ENCODE data around the gene PPP1R9B. TPM values are rescaled to one million over a fixed set of nuclear protein-coding genes. Genes with fewer than 3 reads are reported as not detected.

PPP1R9B gene
- total and polyA plus RNA-seq, 4 donors = 0.90 to 26.1 (median 7.1) TPM

DNA sequence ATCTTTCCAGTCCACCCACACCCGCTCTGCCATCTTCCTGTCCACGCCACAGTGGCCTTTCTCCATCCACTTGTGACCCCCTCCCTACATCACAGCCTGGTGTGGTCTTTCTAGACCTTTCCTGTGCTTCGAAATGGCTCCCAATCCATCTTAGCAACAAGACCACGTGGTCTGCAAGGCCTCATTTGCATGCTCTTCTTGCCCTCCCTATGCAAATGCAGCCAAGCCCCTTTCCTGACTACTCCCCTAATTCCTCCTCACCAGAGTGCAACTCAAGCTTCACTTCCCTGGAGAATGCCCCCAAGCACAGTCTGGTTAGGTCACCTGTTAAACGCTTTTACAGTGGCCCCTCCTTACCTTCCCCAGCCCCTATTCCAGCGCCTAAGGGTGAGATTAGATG is 6.1 kb downstream of the PPP1R9B start:
- no peak overlapping the region for H3K4me3 ChIP-seq (ENCODE audit: low read depth in 1 of 3, low read length in 3 of 3)
- WGBS = 87% methylated on average over 6 of the region's 6 CpGs
- H3K36me3 ChIP-seq (ENCODE audit: control insufficient read depth in 4 of 4, insufficient read depth in 3 of 4, low read depth in 1 of 4, low read length in 3 of 4) = peaks cover 3 to 11% (median 6%) of the 10 kb centered on the region in 4 donors
- no peaks in the 10 kb centered on the region for H3K27me3 ChIP-seq (ENCODE audit: control insufficient read depth in 4 of 4, insufficient read depth in 4 of 4, low read length in 3 of 4)
- peaks cover 26 to 58% (median 52%) of the 10 kb centered on the region in 4 donors for H3K4me1 ChIP-seq (ENCODE audit: control insufficient read depth in 4 of 4, insufficient read depth in 4 of 4, low read length in 3 of 4)
- no peak for DNase-seq (ENCODE audit: low spot score)
- H3K9me3 ChIP-seq (ENCODE audit: control insufficient read depth in 4 of 4, low read length in 3 of 4) = no peaks in the 10 kb centered on the region
- H3K27ac ChIP-seq (ENCODE audit: low read depth in 1 of 2, low read length in 2 of 2) = no peak overlapping the region
- no peak overlapping the region for H3K9ac ChIP-seq (ENCODE audit: low read depth in 1 of 2, low read length in 2 of 2)
- TF ChIP-seq, protein P1, sequence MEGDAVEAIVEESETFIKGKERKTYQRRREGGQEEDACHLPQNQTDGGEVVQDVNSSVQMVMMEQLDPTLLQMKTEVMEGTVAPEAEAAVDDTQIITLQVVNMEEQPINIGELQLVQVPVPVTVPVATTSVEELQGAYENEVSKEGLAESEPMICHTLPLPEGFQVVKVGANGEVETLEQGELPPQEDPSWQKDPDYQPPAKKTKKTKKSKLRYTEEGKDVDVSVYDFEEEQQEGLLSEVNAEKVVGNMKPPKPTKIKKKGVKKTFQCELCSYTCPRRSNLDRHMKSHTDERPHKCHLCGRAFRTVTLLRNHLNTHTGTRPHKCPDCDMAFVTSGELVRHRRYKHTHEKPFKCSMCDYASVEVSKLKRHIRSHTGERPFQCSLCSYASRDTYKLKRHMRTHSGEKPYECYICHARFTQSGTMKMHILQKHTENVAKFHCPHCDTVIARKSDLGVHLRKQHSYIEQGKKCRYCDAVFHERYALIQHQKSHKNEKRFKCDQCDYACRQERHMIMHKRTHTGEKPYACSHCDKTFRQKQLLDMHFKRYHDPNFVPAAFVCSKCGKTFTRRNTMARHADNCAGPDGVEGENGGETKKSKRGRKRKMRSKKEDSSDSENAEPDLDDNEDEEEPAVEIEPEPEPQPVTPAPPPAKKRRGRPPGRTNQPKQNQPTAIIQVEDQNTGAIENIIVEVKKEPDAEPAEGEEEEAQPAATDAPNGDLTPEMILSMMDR (IDR thresholded peaks at IDR 0.05; ENCODE audit: low read depth, low read length, missing input control) = no peak
- no peak for TF ChIP-seq JUND (IDR thresholded peaks at IDR 0.05)

DNA sequence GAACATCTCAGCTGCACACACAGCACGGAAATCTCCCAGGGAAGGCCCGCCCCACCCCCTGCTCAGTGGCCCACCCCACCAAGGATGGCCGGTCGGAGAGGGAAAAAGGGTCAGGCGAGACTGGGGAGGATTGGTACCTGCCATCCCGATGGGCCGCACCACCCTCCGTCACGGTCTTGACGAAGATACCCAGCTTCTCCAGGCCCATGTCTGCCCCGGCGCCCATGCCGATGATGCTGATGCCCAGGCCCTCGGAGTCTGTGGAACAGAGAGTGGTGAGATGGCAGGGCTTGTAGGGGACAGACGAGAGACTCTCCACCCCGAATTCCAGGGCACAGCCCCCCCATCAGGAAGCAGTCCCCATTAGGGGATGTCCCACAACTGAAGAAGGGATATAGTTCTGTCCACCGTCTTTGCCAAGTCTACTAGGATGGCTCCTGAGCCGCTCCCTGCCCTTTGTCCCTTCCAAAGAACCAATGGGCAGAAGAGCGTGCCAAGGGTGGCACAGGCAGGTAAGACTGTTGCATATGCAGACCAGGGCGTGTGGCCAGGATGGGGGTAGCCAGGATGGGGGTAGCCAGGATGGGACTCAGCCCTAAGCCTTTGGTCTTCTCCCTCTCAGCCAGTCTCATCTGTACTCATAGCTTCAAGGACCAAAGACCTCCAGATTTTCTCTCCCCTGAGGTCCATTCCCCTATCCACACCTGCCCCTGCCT is 6.9 kb downstream of the PPP1R9B start:
- 90% methylated on average over 20 of the region's 20 CpGs for WGBS
- DNase-seq (ENCODE audit: low spot score) = no peak
- no peak overlapping the region for H3K4me3 ChIP-seq (ENCODE audit: low read depth in 1 of 3, low read length in 3 of 3)

DNA sequence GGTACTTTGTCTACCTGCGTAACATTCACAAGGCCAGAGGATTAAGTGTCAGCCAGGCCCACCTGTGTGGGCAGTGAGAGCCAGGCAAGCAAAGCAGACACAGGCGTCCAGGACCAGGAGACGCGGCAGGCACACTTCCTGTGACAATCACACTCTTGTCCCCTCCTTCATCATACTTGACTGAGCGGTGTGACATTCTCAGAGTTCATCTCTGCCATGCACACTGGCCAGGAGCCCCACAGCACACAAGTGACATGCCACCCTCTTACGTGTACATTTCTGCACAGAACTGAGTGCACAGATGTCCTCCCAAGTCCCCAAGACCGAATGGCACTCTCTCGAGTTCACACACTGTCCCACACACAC is 8.7 kb downstream of the PPP1R9B start:
- Histone ChIP-seq H3K9me3 (ENCODE audit: control insufficient read depth in 4 of 4, low read length in 3 of 4) (no peaks in the 10 kb centered on the region), H3K9ac (ENCODE audit: low read depth in 1 of 2, low read length in 2 of 2) (no peak overlapping the region), H3K36me3 (ENCODE audit: control insufficient read depth in 4 of 4, insufficient read depth in 3 of 4, low read depth in 1 of 4, low read length in 3 of 4) (peaks cover 6 to 26% (median 23%) of the 10 kb centered on the region in 4 donors), H3K4me1 (ENCODE audit: control insufficient read depth in 4 of 4, insufficient read depth in 4 of 4, low read length in 3 of 4) (peaks cover 19 to 39% (median 34%) of the 10 kb centered on the region in 4 donors), H3K4me3 (ENCODE audit: low read depth in 1 of 3, low read length in 3 of 3) (no peak overlapping the region), H3K27ac (ENCODE audit: low read depth in 1 of 2, low read length in 2 of 2) (no peak overlapping the region), H3K27me3 (ENCODE audit: control insufficient read depth in 4 of 4, insufficient read depth in 4 of 4, low read length in 3 of 4) (no peaks in the 10 kb centered on the region)
- DNase-seq (ENCODE audit: low spot score) = no peak
- WGBS = 78% methylated on average over 8 of the region's 8 CpGs
- TF ChIP-seq, protein P2, sequence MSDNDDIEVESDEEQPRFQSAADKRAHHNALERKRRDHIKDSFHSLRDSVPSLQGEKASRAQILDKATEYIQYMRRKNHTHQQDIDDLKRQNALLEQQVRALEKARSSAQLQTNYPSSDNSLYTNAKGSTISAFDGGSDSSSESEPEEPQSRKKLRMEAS (IDR thresholded peaks at IDR 0.05) = no peak
- no peak for TF ChIP-seq HNF4A (conservative IDR thresholded peaks at IDR 0.05)
- no peak for TF ChIP-seq RAD21 (IDR thresholded peaks at IDR 0.05)
- no peak for TF ChIP-seq EGR1 (IDR thresholded peaks at IDR 0.05; ENCODE audit: low read depth in 2 of 2)
- no peak for TF ChIP-seq GABPA (IDR thresholded peaks at IDR 0.05 in 1 of 2, conservative IDR thresholded peaks at IDR 0.05 in 1 of 2)
- no peak for TF ChIP-seq FOXA1 (IDR thresholded peaks at IDR 0.05)
- TF ChIP-seq, protein P1 (IDR thresholded peaks at IDR 0.05; ENCODE audit: low read depth, low read length, missing input control) = no peak
- TF ChIP-seq HNF4G (IDR thresholded peaks at IDR 0.05) = no peak
- TF ChIP-seq, protein P3, sequence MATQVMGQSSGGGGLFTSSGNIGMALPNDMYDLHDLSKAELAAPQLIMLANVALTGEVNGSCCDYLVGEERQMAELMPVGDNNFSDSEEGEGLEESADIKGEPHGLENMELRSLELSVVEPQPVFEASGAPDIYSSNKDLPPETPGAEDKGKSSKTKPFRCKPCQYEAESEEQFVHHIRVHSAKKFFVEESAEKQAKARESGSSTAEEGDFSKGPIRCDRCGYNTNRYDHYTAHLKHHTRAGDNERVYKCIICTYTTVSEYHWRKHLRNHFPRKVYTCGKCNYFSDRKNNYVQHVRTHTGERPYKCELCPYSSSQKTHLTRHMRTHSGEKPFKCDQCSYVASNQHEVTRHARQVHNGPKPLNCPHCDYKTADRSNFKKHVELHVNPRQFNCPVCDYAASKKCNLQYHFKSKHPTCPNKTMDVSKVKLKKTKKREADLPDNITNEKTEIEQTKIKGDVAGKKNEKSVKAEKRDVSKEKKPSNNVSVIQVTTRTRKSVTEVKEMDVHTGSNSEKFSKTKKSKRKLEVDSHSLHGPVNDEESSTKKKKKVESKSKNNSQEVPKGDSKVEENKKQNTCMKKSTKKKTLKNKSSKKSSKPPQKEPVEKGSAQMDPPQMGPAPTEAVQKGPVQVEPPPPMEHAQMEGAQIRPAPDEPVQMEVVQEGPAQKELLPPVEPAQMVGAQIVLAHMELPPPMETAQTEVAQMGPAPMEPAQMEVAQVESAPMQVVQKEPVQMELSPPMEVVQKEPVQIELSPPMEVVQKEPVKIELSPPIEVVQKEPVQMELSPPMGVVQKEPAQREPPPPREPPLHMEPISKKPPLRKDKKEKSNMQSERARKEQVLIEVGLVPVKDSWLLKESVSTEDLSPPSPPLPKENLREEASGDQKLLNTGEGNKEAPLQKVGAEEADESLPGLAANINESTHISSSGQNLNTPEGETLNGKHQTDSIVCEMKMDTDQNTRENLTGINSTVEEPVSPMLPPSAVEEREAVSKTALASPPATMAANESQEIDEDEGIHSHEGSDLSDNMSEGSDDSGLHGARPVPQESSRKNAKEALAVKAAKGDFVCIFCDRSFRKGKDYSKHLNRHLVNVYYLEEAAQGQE (IDR thresholded peaks at IDR 0.05) = no peak
- TF ChIP-seq JUND (IDR thresholded peaks at IDR 0.05) = no peak
- TF ChIP-seq YY1 (IDR thresholded peaks at IDR 0.05) = no peak
- TF ChIP-seq NR2F2 (IDR thresholded peaks at IDR 0.05) = no peak
- TF ChIP-seq RXRA (IDR thresholded peaks at IDR 0.05) = no peak
- TF ChIP-seq, protein P4, sequence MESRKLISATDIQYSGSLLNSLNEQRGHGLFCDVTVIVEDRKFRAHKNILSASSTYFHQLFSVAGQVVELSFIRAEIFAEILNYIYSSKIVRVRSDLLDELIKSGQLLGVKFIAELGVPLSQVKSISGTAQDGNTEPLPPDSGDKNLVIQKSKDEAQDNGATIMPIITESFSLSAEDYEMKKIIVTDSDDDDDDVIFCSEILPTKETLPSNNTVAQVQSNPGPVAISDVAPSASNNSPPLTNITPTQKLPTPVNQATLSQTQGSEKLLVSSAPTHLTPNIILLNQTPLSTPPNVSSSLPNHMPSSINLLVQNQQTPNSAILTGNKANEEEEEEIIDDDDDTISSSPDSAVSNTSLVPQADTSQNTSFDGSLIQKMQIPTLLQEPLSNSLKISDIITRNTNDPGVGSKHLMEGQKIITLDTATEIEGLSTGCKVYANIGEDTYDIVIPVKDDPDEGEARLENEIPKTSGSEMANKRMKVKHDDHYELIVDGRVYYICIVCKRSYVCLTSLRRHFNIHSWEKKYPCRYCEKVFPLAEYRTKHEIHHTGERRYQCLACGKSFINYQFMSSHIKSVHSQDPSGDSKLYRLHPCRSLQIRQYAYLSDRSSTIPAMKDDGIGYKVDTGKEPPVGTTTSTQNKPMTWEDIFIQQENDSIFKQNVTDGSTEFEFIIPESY (IDR thresholded peaks at IDR 0.05) = no peak
- no peak for TF ChIP-seq SP1 (IDR thresholded peaks at IDR 0.05)

More for the DNA sequence above, 6.9 kb downstream of the PPP1R9B start:
- no peaks in the 10 kb centered on the region for H3K9me3 ChIP-seq (ENCODE audit: control insufficient read depth in 4 of 4, low read length in 3 of 4)
- no peak overlapping the region for H3K9ac ChIP-seq (ENCODE audit: low read depth in 1 of 2, low read length in 2 of 2)
- no peaks in the 10 kb centered on the region for H3K27me3 ChIP-seq (ENCODE audit: control insufficient read depth in 4 of 4, insufficient read depth in 4 of 4, low read length in 3 of 4)
- peaks cover 6 to 16% (median 13%) of the 10 kb centered on the region in 4 donors for H3K36me3 ChIP-seq (ENCODE audit: control insufficient read depth in 4 of 4, insufficient read depth in 3 of 4, low read depth in 1 of 4, low read length in 3 of 4)
- H3K27ac ChIP-seq (ENCODE audit: low read depth in 1 of 2, low read length in 2 of 2) = no peak overlapping the region
- TF ChIP-seq TAF1 (conservative IDR thresholded peaks at IDR 0.05) (no peak), HNF4A (conservative IDR thresholded peaks at IDR 0.05) (peak in 1 of 2 donors; percentile 26), RXRA (IDR thresholded peaks at IDR 0.05) (no peak), FOXA2 (IDR thresholded peaks at IDR 0.05) (no peak), SP1 (IDR thresholded peaks at IDR 0.05) (no peak)
- TF ChIP-seq, protein P5, sequence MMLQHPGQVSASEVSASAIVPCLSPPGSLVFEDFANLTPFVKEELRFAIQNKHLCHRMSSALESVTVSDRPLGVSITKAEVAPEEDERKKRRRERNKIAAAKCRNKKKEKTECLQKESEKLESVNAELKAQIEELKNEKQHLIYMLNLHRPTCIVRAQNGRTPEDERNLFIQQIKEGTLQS (IDR thresholded peaks at IDR 0.05) = no peak
- H3K4me1 ChIP-seq (ENCODE audit: control insufficient read depth in 4 of 4, insufficient read depth in 4 of 4, low read length in 3 of 4) = peaks cover 26 to 57% (median 52%) of the 10 kb centered on the region in 4 donors

Data from liver (tissue), 9 donors.